Left ventricle myocardium superior (tissue), 1 donor: ENCODE data around the gene C19orf25. TPM values are rescaled to one million over a fixed set of nuclear protein-coding genes. Genes with fewer than 3 reads are reported as not detected.

ENCODE experiments used
- ATAC-seq: fragments of 200-7000 bp; cut with Tn5 transposase; one replicate; pipeline ENCODE4 v1.9.1; 2020; ENCODE audit warnings: mild to moderate bottlenecking, moderate library complexity
- DNase-seq: peaks from one replicate; pipeline ENCODE4 v3.0.0-alpha.2; 2020
- intact Hi-C: fragments of 100-400 bp; cut with micrococcal nuclease; formaldehyde crosslinking; loops from one replicate; pipeline ENCODE4 v1.11.0; 2022
- total RNA-seq: library from RNA; stranded (reverse); fragmentation: NEBNext Ultra II Directional; extraction: Animal tissue kit (Norgen Biotek cat#: 25700); gene quantifications from one replicate; pipeline ENCODE4 v1.2.1, GENCODE V29; 2021
- donor health status: DM: no; HTN: yes; CAD: no; lungs with severe emphysema.

Gene C19orf25
- total RNA-seq, 1 donor from 2014 or later: 16.2 TPM

DNA sequence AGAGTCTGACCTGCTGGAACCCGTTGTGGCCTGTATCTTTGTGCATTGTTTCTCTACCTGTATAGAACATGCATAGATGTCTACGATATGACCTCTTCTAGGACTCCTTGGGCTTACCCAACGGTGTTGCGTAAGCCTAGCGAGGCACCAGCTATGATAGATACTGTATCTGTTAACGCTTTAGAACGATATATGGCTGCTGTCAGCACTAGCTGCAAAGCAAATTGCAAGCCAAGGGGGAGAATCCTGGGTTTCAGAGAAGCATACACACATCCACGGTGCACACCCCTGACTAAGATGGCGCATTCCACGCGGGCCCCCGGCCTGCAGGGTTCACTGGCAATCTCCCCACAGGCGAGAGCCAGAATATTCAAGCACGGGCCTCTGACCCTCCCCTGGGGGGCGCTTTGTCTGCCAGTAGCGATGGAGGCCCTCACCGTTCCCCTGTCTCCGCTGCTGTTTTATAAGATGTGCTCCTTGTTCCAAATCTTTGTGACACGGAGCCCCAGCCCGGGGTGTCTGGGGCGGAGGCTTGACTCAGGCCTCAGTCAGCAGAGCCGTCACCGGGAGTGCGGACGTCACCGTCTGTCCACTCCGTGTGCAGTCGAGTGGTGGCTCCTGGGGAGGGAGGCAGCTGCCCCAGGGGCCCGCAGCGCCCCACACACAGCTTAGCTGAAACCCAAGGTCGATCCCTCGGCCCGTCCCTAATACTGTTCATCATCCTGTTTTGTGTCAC lies 53.7 kb downstream of the C19orf25 start:
- intact Hi-C loops: no loop called here
- no peak for DNase-seq
- no peak for ATAC-seq

DNA sequence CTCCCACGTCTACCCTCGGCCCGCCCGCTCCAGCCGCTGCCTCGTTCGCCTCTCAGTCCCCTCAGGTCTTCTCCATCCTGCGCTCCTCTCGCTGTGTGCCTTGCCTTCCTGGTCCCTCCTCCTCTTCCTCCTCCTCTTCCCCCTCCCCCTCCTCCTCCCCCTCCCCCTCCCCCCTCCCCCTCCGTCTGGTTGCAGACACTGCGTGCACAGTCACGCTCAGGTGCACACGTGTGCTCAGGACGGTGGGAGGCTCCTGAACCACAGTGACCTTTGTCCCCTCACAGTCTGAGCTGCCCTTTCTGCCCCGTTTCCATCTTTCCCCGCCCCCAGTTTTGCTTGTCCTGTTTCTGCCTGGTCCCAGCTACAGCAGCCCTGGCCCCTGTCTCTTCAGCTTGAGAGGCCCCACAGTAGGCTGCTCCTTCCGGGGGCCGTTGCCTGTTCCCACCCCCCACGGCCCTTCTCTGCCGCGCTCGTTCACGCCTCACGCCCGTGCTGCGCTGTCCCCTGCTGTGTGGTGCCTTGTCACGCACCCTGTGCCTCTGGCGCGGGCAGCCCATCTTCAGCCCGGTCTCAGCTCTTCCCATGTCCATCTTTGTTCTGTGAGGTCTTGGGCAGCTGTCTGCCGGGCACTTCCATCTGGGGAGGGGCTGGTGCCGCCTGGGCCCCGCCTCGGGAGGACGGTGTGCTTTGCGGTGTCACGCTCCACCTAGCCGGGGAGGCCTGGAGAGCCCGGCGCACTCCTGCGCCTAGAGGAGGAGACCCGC lies 54.6 kb downstream of the C19orf25 start:
- DNase-seq (no peak), ATAC-seq (no peak)
- intact Hi-C loops: no loop called here

GRCh38 chr19:1423436-1424191 lies 55.4 kb downstream of the C19orf25 start:
- intact Hi-C loops: no loop called here
- ATAC-seq (no peak), DNase-seq (no peak)

Other genes with a start within 250 kb of the C19orf25 start
- 1.2 TPM for gene CBARP, start 241.2 kb downstream of the C19orf25 start, total RNA-seq
- 686 TPM for gene ATP5F1D, start 237.5 kb downstream of the C19orf25 start, total RNA-seq
- gene MIDN, start 230.6 kb downstream of the C19orf25 start, total RNA-seq: 59.7 TPM
- gene CIRBP, start 209.9 kb downstream of the C19orf25 start, total RNA-seq: 248 TPM
- gene FAM174C, start 203.7 kb downstream of the C19orf25 start, total RNA-seq: 13.1 TPM
- gene EFNA2, start 193.3 kb downstream of the C19orf25 start, total RNA-seq: not detected
- gene NDUFS7, start 95.3 kb downstream of the C19orf25 start, total RNA-seq: 461 TPM
- gene GAMT, start 77.7 kb downstream of the C19orf25 start, total RNA-seq: 92.5 TPM
- gene DAZAP1, start 71.6 kb downstream of the C19orf25 start, total RNA-seq: 96.7 TPM
- gene RPS15, start 40.8 kb downstream of the C19orf25 start, total RNA-seq: 625 TPM
- gene APC2, start 29.1 kb downstream of the C19orf25 start, total RNA-seq: 0.17 TPM
- 2.8 TPM for gene PCSK4, start 11.1 kb upstream of the C19orf25 start, total RNA-seq
- 0.72 TPM for gene REEP6, start 12.0 kb upstream of the C19orf25 start, total RNA-seq
- gene ADAMTSL5, start 33.8 kb upstream of the C19orf25 start, total RNA-seq: 20.5 TPM
- not detected for gene PLK5, start 44.9 kb upstream of the C19orf25 start, total RNA-seq
- 8.0 TPM for gene MEX3D, start 89.1 kb upstream of the C19orf25 start, total RNA-seq
- gene MBD3, start 113.7 kb upstream of the C19orf25 start, total RNA-seq: 59.0 TPM
- 1,120 TPM for gene UQCR11, start 126.2 kb upstream of the C19orf25 start, total RNA-seq
- 20.7 TPM for gene TCF3, start 173.4 kb upstream of the C19orf25 start, total RNA-seq